ENCODE measurements around the gene METTL1. TPM values are rescaled to one million over a fixed set of nuclear protein-coding genes. Genes with fewer than 3 reads are reported as not detected.

METTL1 gene
- polyA plus RNA-seq, 4 donors = 2.2 to 21.9 (median 11.6) TPM

- DNase-seq (peak; percentile 51 to 77), FAIRE-seq (no peak)
- Histone ChIP-seq H3K27me3 (ENCODE audit: control insufficient read depth in 3 of 3, insufficient read depth in 3 of 3, low read length in 3 of 3) (no peaks in the 10 kb centered on the region), H3K9me3 (ENCODE audit: control insufficient read depth in 2 of 2, insufficient read depth in 1 of 2, low read depth in 1 of 2, low read length in 1 of 2) (no peaks in the 10 kb centered on the region), H3K4me1 (ENCODE audit: control insufficient read depth in 3 of 3, insufficient read depth in 2 of 3, low read depth in 1 of 3, low read length in 2 of 3) (peaks cover 0 to 21% (median 2%) of the 10 kb centered on the region in 3 donors), H3K4me3 (ENCODE audit: low read depth in 1 of 3, low read length in 3 of 3) (peak overlapping the region in 2 of 3 donors; percentile 60 to 85), H3K36me3 (ENCODE audit: control insufficient read depth in 3 of 3, insufficient read depth in 2 of 3, low read depth in 1 of 3, low read length in 3 of 3) (peaks cover 0 to 24% (median 0%) of the 10 kb centered on the region in 3 donors), H3K27ac (ENCODE audit: low read depth in 1 of 3, low read length in 2 of 3) (peak overlapping the region in 1 of 3 donors; percentile 87)
- 33 to 37% (median 35%) methylated on average over 22 of the region's 22 CpGs for WGBS, 3 donors
These were observed 15.2 kb downstream of the METTL1 start for GRCh38 chr12:57756406-57757341.

DNA sequence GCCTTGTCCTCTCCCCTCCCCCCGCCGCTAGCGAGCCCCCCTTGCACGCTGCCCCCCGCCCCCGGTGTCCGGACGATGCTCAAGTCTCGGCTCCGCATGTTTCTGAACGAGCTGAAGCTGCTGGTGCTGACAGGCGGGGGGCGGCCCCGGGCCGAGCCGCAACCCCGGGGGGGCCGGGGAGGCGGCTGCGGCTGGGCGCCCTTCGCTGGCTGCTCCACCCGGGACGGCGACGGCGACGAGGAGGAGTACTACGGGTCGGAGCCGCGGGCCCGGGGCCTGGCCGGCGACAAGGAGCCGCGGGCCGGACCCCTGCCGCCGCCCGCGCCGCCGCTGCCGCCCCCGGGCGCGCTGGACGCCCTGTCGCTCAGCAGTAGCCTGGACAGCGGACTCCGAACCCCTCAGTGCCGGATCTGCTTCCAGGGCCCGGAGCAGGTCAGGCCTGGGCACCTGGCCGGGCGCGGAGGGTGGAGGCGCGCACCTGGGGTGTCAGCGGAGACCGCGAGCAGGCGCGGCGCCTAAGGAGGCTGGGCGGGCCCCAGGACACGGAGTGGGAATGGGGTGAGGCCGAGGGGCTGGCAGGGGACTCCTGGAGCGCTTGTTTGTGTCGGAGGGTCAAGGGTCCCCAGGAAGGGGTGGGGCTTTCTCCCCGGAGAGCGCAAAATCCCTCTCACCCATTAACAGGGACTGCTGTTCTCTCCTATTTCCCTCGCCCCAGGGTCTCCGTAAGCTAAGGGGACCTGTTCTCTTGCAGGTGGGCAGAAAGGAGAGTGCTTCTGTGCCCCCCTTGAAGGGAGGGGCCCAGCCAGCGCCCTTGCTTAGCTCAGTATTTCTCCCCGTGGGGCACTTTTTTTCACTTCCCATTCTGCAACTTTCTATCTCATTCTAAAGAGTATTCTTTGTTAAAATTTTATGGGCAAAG lies 16.2 kb downstream of the METTL1 start:
- 1% methylated on average over 42 to 76 of the region's 76 CpGs for WGBS, 3 donors
- FAIRE-seq (no peak), DNase-seq (peak; percentile 61 to 89)
- Histone ChIP-seq H3K4me3 (ENCODE audit: low read depth in 1 of 3, low read length in 3 of 3) (peak overlapping the region; percentile 60 to 85 (median 79)), H3K27ac (ENCODE audit: low read depth in 1 of 3, low read length in 2 of 3) (peak overlapping the region; percentile 15 to 87 (median 41)), H3K36me3 (ENCODE audit: control insufficient read depth in 3 of 3, insufficient read depth in 2 of 3, low read depth in 1 of 3, low read length in 3 of 3) (peaks cover 0 to 28% (median 0%) of the 10 kb centered on the region in 3 donors), H3K4me1 (ENCODE audit: control insufficient read depth in 3 of 3, insufficient read depth in 2 of 3, low read depth in 1 of 3, low read length in 2 of 3) (peaks cover 2 to 28% (median 2%) of the 10 kb centered on the region in 3 donors), H3K9me3 (ENCODE audit: control insufficient read depth in 2 of 2, insufficient read depth in 1 of 2, low read depth in 1 of 2, low read length in 1 of 2) (no peaks in the 10 kb centered on the region), H3K27me3 (ENCODE audit: control insufficient read depth in 3 of 3, insufficient read depth in 3 of 3, low read length in 3 of 3) (no peaks in the 10 kb centered on the region)

DNA sequence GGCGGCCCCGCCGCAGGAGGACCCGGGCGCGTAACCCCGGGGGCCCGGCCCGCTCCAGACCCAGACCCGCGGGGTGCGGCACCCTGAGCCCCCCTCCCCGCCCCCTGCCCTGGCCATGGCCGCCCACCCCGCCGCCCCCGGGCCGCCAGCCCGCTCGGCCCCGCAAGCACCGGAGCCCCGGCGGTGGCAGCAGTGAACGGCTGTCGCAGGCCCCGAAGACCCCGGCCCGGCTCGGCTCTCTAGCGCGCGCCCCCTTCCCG lies 16.8 kb downstream of the METTL1 start:
- Histone ChIP-seq H3K27ac (ENCODE audit: low read depth in 1 of 3, low read length in 2 of 3) (peak overlapping the region in 1 of 3 donors; percentile 87), H3K4me3 (ENCODE audit: low read depth in 1 of 3, low read length in 3 of 3) (peak overlapping the region; percentile 60 to 85 (median 79)), H3K27me3 (ENCODE audit: control insufficient read depth in 3 of 3, insufficient read depth in 3 of 3, low read length in 3 of 3) (no peaks in the 10 kb centered on the region), H3K9me3 (ENCODE audit: control insufficient read depth in 2 of 2, insufficient read depth in 1 of 2, low read depth in 1 of 2, low read length in 1 of 2) (no peaks in the 10 kb centered on the region), H3K36me3 (ENCODE audit: control insufficient read depth in 3 of 3, insufficient read depth in 2 of 3, low read depth in 1 of 3, low read length in 3 of 3) (peaks cover 0 to 30% (median 3%) of the 10 kb centered on the region in 3 donors), H3K4me1 (ENCODE audit: control insufficient read depth in 3 of 3, insufficient read depth in 2 of 3, low read depth in 1 of 3, low read length in 2 of 3) (peaks cover 2 to 28% (median 2%) of the 10 kb centered on the region in 3 donors)
- DNase-seq = no peak
- FAIRE-seq = no peak
- 0% methylated on average over 1 to 34 of the region's 34 CpGs for WGBS, 3 donors

- peaks cover 0 to 34% (median 3%) of the 10 kb centered on the region in 3 donors for H3K36me3 ChIP-seq (ENCODE audit: control insufficient read depth in 3 of 3, insufficient read depth in 2 of 3, low read depth in 1 of 3, low read length in 3 of 3)
- H3K27me3 ChIP-seq (ENCODE audit: control insufficient read depth in 3 of 3, insufficient read depth in 3 of 3, low read length in 3 of 3) = no peaks in the 10 kb centered on the region
- peak; percentile 88 to 93 for DNase-seq
- 0 to 1% (median 1%) methylated on average over 19 to 41 of the region's 41 CpGs for WGBS, 3 donors
- H3K4me3 ChIP-seq (ENCODE audit: low read depth in 1 of 3, low read length in 3 of 3) = peak within 1 kb of the TSS; percentile 60 to 85 (median 79)
- H3K9me3 ChIP-seq (ENCODE audit: control insufficient read depth in 2 of 2, insufficient read depth in 1 of 2, low read depth in 1 of 2, low read length in 1 of 2) = no peaks in the 10 kb centered on the region
- H3K4me1 ChIP-seq (ENCODE audit: control insufficient read depth in 3 of 3, insufficient read depth in 2 of 3, low read depth in 1 of 3, low read length in 2 of 3) = peaks cover 2 to 28% (median 2%) of the 10 kb centered on the region in 3 donors
- peak within 1 kb of the TSS; percentile 15 to 87 (median 41) for H3K27ac ChIP-seq (ENCODE audit: low read depth in 1 of 3, low read length in 2 of 3)
- FAIRE-seq = no peak
These were observed 17.3 kb downstream of the METTL1 start, which contains the start of gene MARCHF9 for GRCh38 chr12:57754411-57755193. Gene MARCHF9, plus strand, starts transcription at chr12:57755103. Its CDS starts 426 bp downstream, at chr12:57755529.

- DNase-seq = no peak
- peaks cover 2 to 28% (median 2%) of the 10 kb centered on the region in 3 donors for H3K4me1 ChIP-seq (ENCODE audit: control insufficient read depth in 3 of 3, insufficient read depth in 2 of 3, low read depth in 1 of 3, low read length in 2 of 3)
- peaks cover 3 to 37% (median 3%) of the 10 kb centered on the region in 3 donors for H3K36me3 ChIP-seq (ENCODE audit: control insufficient read depth in 3 of 3, insufficient read depth in 2 of 3, low read depth in 1 of 3, low read length in 3 of 3)
- H3K27ac ChIP-seq (ENCODE audit: low read depth in 1 of 3, low read length in 2 of 3) = peak overlapping the region in 1 of 3 donors; percentile 87
- no peak for FAIRE-seq
- no peaks in the 10 kb centered on the region for H3K9me3 ChIP-seq (ENCODE audit: control insufficient read depth in 2 of 2, insufficient read depth in 1 of 2, low read depth in 1 of 2, low read length in 1 of 2)
- 26 to 36% (median 32%) methylated on average over 1 of the region's 1 CpG for WGBS, 3 donors
- H3K27me3 ChIP-seq (ENCODE audit: control insufficient read depth in 3 of 3, insufficient read depth in 3 of 3, low read length in 3 of 3) = no peaks in the 10 kb centered on the region
- H3K4me3 ChIP-seq (ENCODE audit: low read depth in 1 of 3, low read length in 3 of 3) = no peak overlapping the region
These were observed 18.1 kb downstream of the METTL1 start for GRCh38 chr12:57753756-57754337.

DNA sequence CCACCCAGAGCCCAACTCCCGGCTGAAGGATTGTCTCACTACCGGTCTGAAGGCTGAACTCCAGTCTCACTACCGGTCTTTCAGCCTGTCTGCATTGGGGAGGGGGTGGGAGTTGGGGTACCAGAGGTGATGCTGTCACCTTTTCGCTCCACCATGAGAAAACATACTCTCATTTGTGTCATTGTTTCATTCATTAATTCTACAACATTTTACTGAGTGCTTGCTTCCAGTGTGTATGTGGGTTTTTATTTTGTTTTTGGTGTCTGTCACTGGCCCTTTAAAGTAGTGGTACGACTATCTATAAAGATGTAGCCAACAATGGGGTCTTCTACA lies 19.3 kb downstream of the METTL1 start:
- DNase-seq (no peak), FAIRE-seq (no peak)
- H3K27me3 ChIP-seq (ENCODE audit: control insufficient read depth in 3 of 3, insufficient read depth in 3 of 3, low read length in 3 of 3) = no peaks in the 10 kb centered on the region
- H3K9me3 ChIP-seq (ENCODE audit: control insufficient read depth in 2 of 2, insufficient read depth in 1 of 2, low read depth in 1 of 2, low read length in 1 of 2) = no peaks in the 10 kb centered on the region
- H3K27ac ChIP-seq (ENCODE audit: low read depth in 1 of 3, low read length in 2 of 3) = peak overlapping the region in 2 of 3 donors; percentile 52 to 82
- H3K4me1 ChIP-seq (ENCODE audit: control insufficient read depth in 3 of 3, insufficient read depth in 2 of 3, low read depth in 1 of 3, low read length in 2 of 3) = peaks cover 2 to 28% (median 2%) of the 10 kb centered on the region in 3 donors
- peaks cover 3 to 36% (median 9%) of the 10 kb centered on the region in 3 donors for H3K36me3 ChIP-seq (ENCODE audit: control insufficient read depth in 3 of 3, insufficient read depth in 2 of 3, low read depth in 1 of 3, low read length in 3 of 3)
- H3K4me3 ChIP-seq (ENCODE audit: low read depth in 1 of 3, low read length in 3 of 3) = peak overlapping the region in 2 of 3 donors; percentile 25 to 49
- WGBS, 3 donors = 0 to 3% (median 1%) methylated on average over 5 of the region's 5 CpGs

DNA sequence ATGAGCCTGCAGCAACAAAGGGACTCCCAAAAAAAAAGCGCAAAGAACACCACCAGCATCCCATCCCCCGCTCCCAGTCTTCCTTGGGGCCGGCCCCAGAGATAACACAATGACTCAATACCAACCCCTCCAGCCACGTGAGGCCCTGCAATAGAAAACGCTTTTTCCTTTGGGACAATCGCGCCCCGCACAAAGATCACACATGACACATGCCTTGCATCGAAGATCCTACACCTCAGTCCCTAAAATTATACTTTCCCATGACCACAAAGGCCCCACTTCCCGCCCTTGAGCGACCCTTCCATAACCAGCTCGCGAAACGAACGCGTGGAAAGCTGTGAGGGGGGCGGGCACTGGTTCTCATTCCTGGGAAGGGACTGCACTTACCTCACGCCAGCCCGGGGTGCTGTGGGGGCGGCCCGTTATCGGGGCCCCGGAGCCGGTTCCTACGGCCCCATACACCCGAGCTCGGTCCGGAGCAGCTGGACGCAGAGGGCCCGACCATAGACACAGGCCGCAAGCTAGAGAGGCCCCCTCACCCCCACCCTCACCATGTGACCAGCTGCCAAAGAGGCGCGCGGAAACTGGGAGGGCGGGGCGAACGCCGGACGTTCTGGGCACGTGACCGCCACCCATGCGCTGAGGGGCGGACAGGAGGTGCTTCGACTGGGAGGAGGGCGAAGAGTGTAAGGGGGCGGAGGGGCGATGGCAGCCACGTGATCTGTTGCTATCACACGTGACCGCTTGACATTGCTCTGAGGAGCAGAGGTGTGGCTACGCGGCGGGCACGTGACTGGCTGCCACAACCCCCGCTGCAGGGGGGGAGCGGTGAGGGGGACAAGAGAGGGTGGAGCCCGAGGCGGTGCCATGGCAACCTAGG lies 19.9 kb downstream of the METTL1 start, which contains the start of gene CDK4:
CDK4 (minus strand) TSS at position 523 of the 880 bp plus-strand sequence. CDS start 593 bp downstream, outside the sequence.
- H3K9me3 ChIP-seq (ENCODE audit: control insufficient read depth in 2 of 2, insufficient read depth in 1 of 2, low read depth in 1 of 2, low read length in 1 of 2) = no peaks in the 10 kb centered on the region
- peak within 1 kb of the TSS in 2 of 3 donors; percentile 67 to 98 for H3K27ac ChIP-seq (ENCODE audit: low read depth in 1 of 3, low read length in 2 of 3)
- H3K36me3 ChIP-seq (ENCODE audit: control insufficient read depth in 3 of 3, insufficient read depth in 2 of 3, low read depth in 1 of 3, low read length in 3 of 3) = peaks cover 3 to 35% (median 11%) of the 10 kb centered on the region in 3 donors
- WGBS, 3 donors = 0 to 1% (median 1%) methylated on average over 53 to 58 of the region's 58 CpGs
- DNase-seq = peak; percentile 99 to 100
- peaks cover 2 to 28% (median 2%) of the 10 kb centered on the region in 3 donors for H3K4me1 ChIP-seq (ENCODE audit: control insufficient read depth in 3 of 3, insufficient read depth in 2 of 3, low read depth in 1 of 3, low read length in 2 of 3)
- peak within 1 kb of the TSS; percentile 32 to 87 (median 49) for H3K4me3 ChIP-seq (ENCODE audit: low read depth in 1 of 3, low read length in 3 of 3)
- H3K27me3 ChIP-seq (ENCODE audit: control insufficient read depth in 3 of 3, insufficient read depth in 3 of 3, low read length in 3 of 3) = no peaks in the 10 kb centered on the region
- FAIRE-seq = no peak
